OCI-LY1 (cell line): Measurements from ENCODE around the gene UCN3.

ENCODE experiments used
- CTCF ChIP-seq: fragments of 200-600 bp; sonication (generic), shearing (Covaris generic); IDR thresholded peaks from 2 replicates; pipeline ENCODE4 v1.5.1; 2017; ENCODE audit warnings: mild to moderate bottlenecking, antibody characterized with exemption, low read length, moderate library complexity, mixed read lengths
- EZH2 ChIP-seq: fragments of 200-600 bp; sonication (generic), shearing (Covaris generic); IDR thresholded peaks from 2 replicates; pipeline ENCODE4 v1.8.0; 2017; ENCODE audit warnings: borderline replicate concordance, mixed run types, mild to moderate bottlenecking, antibody characterized with exemption, low read length, moderate library complexity, mixed read lengths

- no peak for TF ChIP-seq CTCF
- TF ChIP-seq EZH2: no peak
Observed at GRCh38 chr10:5343979-5344378, 20.8 kb upstream of the UCN3 start.
